Stimulated activated CD4-positive, alpha-beta T cell treated with anti-CD3 and anti-CD28 coated beads, Interleukin-1b, Interleukin-23, amount 100 ng/mL, for 48 hours (primary cell): ENCODE results near the gene AMDHD2.
A peak's percentile ranks its signal among the peaks of the same experiment; 100 is the strongest.

Experiments used
- DNase-seq: peaks from one replicate; pipeline ENCODE4 v3.0.0-alpha.2; 2020

AMDHD2 gene

DNA sequence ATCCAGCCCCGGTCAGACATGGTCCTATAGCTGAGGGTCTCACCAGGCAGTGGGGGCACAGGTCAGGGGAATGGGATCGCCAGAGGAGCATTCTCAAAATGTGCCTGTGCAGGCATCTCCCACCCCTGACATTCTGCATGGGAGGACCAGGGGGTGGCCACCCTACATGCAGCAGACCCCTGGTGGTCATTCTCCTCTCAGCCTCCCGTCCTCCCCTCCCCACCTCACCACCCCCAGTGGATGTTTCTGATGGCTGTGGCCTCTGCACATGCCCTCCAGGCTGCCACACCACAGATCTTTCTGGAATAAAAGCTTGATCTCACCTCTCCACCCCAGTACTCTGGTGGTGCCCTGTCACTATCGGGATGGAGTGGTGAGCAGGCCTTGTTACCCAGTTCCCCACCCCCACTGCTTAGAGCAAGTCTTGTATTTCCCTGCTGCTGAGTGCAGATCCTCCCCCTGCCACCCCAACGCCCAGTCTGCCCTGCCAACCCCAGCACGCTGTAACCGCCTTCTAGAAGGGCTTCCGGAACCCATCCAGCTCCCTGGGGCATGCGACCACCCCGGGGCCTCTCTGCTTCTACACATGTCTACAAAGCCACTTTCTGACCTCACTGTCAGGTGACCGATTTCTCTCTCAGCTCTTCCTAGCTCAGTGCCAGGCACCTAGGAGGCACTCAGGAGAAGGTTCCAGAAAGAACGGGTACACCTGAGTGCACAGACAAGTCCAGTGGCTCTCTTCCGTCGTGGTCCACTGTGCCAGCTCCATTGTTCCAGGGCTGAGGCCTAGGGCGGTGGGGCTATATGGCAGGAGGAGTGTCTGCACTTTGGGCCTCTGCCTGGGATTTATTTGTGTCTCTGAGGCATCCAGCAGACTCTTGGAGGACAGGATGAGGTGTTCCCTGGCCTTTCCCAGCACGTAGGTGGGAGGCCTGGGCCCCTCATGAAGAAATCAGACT, 36.0 kb upstream of the AMDHD2 start:
- DNase-seq, result no peak

DNA sequence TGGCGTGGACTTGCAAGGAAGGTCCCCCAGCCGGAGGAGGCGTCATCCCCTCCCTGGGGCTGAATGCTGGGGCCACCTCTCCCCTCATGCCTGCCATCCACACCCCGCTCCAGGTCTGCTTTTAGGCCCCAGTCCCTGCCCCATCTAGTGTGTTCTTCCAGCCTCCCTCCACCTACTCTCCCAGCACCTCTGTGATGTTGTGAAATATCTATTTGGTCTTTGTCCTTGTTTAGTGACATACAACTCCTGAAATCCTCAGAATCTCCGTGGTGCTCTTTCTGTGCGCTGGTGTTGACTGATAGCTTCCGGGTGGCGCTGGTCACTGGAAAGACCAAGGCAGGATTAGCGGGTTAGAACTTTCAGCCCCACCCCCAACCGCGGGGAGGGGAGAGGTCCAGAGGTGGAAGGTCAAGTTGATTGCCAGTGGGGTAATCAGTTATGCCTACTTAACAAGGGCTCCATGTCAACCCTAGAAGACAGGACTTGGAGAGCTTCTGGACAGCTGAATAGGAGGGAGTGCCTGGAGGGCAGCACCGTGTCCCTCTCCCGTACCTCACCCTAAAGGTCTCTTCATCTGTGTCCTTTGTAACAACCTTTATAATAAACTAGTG, 35.2 kb upstream of the AMDHD2 start:
- no peak for DNase-seq

- no peak for DNase-seq
These were observed 34.2 kb upstream of the AMDHD2 start for GRCh38 chr16:2485811-2486507.

- DNase-seq, result peak; percentile 81
These were observed 33.3 kb upstream of the AMDHD2 start for GRCh38 chr16:2486645-2487516.

- no peak for DNase-seq
These were observed 32.7 kb upstream of the AMDHD2 start for GRCh38 chr16:2487517-2487842.

GRCh38 chr16:2487903-2488531, 32.2 kb upstream of the AMDHD2 start:
- no peak for DNase-seq

GRCh38 chr16:2489581-2489980, 30.6 kb upstream of the AMDHD2 start:
- DNase-seq, result no peak

- DNase-seq, result no peak
These were observed 29.7 kb upstream of the AMDHD2 start for GRCh38 chr16:2490190-2491105.

- no peak for DNase-seq
These were observed 27.9 kb upstream of the AMDHD2 start for GRCh38 chr16:2492292-2492691.

DNA sequence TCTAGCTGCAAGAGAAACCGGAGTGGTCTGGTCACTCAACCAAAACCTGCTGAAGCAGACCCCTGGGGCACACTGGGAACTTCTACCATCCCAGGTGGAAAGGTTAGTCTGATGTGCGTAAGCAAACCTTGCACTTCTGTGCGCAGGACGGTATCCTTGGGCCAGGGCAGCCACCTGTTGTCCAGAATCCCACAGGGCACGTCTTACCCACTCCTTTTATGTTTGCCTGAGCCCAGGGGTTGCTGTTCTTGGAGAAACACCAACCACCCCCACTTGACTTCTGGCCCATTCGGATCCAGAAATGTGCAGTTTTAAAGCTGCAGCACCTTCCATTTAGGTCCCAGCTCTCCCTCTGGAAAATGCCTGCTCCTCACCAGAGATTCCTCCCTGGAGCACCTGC, 26.6 kb upstream of the AMDHD2 start:
- no peak for DNase-seq

- DNase-seq, result no peak
These were observed 25.6 kb upstream of the AMDHD2 start for GRCh38 chr16:2494616-2495015.

DNA sequence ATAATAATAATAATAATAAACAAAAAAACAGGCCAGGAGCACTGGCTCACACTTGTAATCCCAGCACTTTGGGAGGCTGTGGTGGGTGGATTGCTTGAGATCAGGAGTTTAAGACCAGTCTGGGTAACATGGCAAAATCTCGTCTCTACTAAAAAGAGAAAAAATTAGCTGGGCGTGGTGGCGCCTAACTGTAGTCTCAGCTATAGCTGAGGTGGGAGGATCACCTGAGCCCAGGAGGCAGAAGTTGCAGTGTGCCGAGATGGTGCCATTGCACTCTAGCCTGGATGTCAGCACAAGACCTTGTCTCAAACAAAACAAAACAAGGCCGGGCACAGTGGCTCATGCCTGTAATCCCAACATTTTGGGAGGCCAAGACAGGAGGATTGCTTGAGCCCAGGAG, 25.1 kb upstream of the AMDHD2 start:
- DNase-seq, result no peak

GRCh38 chr16:2496223-2497115, 23.7 kb upstream of the AMDHD2 start:
- DNase-seq, result no peak

DNA sequence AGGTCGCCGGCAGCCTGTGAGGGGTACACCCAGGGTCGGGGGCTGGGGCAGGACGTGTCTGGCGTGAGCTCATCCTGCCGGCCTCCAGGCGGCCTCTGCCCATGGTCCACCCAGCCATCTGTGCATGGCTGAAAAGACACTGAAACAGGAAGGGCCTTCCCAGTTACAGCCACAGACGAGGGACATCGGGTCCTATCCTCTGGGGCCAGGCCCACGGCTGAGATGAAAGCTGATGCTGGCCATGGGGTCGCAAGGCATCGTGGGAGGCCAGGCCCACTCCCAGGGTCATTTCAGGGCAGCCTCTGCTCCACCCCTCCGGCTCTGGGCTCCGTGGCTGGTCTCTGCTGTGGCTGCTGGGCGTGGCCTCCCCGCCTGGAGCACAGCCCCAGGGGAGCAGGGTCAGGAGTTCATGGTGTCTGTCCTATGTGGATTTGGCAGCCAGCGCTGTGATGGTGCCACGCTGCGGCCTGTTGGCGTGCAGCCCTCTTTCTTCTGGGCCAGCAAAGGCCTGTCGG, 23.0 kb upstream of the AMDHD2 start:
- no peak for DNase-seq

GRCh38 chr16:2497695-2498484, 22.3 kb upstream of the AMDHD2 start:
- DNase-seq, result no peak

GRCh38 chr16:2498531-2499253, 21.5 kb upstream of the AMDHD2 start:
- no peak for DNase-seq

- DNase-seq, result no peak
These were observed 20.7 kb upstream of the AMDHD2 start for GRCh38 chr16:2499454-2499853.

- DNase-seq, result no peak
These were observed 20.2 kb upstream of the AMDHD2 start for GRCh38 chr16:2499890-2500429.
